ENCODE measurements around the gene DLG2.
"Not testable (repeated sequence)": the region's sequence is repeated elsewhere in the genome, so short reads cannot be mapped to it uniquely, and the experiment has no call there.

The DLG2 gene

GRCh38 chr11:83601914-83602527 is 2025.1 kb downstream of the DLG2 start:
- TF ChIP-seq, protein P1, sequence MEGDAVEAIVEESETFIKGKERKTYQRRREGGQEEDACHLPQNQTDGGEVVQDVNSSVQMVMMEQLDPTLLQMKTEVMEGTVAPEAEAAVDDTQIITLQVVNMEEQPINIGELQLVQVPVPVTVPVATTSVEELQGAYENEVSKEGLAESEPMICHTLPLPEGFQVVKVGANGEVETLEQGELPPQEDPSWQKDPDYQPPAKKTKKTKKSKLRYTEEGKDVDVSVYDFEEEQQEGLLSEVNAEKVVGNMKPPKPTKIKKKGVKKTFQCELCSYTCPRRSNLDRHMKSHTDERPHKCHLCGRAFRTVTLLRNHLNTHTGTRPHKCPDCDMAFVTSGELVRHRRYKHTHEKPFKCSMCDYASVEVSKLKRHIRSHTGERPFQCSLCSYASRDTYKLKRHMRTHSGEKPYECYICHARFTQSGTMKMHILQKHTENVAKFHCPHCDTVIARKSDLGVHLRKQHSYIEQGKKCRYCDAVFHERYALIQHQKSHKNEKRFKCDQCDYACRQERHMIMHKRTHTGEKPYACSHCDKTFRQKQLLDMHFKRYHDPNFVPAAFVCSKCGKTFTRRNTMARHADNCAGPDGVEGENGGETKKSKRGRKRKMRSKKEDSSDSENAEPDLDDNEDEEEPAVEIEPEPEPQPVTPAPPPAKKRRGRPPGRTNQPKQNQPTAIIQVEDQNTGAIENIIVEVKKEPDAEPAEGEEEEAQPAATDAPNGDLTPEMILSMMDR (conservative IDR thresholded peaks at IDR 0.05; ENCODE audit: low read depth, low read length): no peak
- DNase-seq (ENCODE audit: low read depth): peak; percentile 17

DNA sequence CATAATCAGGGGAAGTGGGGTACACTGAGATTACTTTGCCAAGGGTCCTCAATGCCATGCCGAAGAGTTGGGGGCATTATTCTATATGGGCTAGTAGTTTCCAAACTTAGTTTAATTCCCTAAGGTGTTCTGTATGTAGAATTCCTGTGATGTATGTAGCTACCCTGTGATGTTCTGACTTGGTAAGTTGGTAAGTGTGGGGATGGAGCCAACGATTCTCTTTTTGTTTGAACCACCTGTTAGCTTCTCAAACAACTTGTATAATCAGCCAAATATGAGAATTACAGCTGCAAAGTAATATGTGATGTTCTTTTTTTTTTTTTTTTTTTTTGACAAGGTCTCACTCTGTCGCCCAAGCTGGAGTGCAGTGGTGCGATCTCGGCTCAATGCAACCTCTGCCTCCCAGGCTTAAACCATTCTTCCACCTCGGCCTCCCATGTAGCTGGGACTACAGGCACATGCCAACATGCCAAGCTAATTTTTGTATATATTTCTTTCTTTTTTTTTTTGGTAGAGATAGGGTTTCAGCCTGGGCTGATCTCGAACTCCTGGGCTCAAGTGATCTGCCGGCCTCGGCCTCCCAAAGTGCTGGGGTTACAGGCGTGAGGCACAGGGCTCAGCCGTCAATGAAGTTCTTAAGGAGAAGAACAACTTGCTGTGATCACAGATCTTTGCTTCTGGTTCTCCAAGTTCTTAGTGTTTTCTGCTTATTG is 2025.8 kb downstream of the DLG2 start:
- no peak for DNase-seq (ENCODE audit: low read depth)

More at GRCh38 chr11:83601914-83602527, 2025.1 kb downstream of the DLG2 start:
- H3K4me3 ChIP-seq (ENCODE audit: low read length): no peak overlapping the region

DNA sequence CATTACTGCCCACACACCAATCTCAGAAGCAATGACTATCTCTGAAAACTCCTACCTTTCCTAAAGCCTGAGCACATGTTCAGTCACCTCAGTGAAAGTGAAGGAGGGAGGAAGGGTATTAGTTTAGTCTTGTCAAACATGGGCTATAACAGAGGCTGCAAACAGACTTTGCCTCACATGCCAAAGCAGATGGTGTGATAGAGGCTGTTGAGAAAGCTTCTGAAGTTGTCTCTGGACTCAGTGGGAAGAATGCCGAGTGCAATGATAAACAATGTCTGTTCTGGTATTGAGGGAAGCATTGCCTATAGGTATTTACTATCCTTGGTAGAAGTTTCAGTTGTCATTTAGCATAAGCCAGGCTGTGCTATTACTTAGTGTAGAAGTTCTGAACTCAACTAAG is 2026.5 kb downstream of the DLG2 start:
- H3K4me3 ChIP-seq (ENCODE audit: low read length): no peak overlapping the region
- DNase-seq (ENCODE audit: low read depth): no peak
- TF ChIP-seq, protein P1 (conservative IDR thresholded peaks at IDR 0.05; ENCODE audit: low read depth, low read length): no peak

More for the DNA sequence above, 2025.8 kb downstream of the DLG2 start:
- H3K4me3 ChIP-seq (ENCODE audit: low read length): no peak overlapping the region
- TF ChIP-seq, protein P1 (conservative IDR thresholded peaks at IDR 0.05; ENCODE audit: low read depth, low read length): no peak

DNA sequence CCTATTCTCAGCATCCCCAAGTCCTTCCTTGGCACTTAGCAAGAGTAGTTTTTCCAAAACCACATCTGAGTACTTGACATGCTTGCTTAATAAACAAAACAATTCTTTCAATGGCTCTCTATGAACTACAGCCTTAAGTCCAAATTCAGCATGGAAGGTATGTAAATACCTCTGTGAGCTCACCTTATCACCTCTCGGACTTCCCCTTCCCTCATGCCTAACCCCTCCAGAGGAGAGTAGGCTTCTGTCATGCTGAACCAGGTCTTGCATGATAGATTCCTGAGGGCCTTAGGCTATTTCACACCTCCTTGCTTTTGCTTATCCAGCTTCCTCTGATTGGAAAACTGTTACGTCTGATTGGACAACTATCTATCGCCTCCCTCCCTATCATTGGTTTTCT is 2028.1 kb downstream of the DLG2 start:
- TF ChIP-seq, protein P1 (conservative IDR thresholded peaks at IDR 0.05; ENCODE audit: low read depth, low read length): no peak
- no peak for DNase-seq (ENCODE audit: low read depth)
- H3K4me3 ChIP-seq (ENCODE audit: low read length): no peak overlapping the region

DNA sequence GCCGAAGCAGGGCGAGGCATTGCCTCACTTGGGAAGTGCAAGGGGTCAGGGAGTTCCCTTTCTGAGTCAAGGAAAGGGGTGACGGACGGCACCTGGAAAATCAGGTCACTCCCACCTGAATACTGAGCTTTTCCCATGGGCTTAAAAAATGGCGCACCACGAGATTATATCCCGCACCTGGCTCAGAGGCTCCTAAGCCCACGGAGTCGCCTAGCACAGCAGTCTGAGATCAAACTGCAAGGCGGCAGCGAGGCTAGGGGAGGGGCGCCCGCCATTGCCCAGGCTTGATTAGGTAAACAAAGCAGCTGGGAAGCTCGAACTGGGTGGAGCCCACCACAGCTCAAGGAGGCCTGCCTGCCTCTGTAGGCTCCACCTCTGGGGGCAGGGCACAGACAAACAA is 2039.3 kb downstream of the DLG2 start:
- not testable (repeated sequence) for H3K4me3 ChIP-seq (ENCODE audit: low read length); DNase-seq (ENCODE audit: low read depth)

DNA sequence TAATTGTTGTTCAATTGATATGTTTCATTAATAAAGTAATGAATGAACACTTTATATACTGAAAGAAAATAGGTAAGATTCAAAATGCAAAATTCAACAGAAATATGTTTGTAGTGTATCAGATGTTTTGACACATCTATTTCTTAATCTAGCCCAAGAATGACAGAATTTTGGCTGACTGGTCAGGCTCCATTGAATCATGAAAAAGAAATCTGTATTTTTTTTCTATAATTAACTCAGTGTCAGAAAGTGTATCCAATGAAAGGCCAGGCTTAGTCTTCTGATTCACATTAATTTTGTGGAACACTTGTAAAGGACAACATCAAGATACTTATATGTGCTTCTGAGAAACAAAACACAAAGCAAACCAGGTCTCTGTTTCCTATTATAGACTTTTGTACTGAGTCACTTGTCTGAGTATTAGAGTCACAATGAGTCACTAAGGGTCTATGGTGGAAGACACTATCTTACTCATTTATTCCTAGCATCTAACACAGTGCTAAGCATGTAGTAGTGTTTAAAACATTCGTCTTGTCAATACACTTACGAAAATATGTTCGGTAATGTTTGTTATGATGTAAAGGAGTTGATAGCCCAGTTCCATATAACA is 2043.3 kb downstream of the DLG2 start:
- TF ChIP-seq, protein P1 (conservative IDR thresholded peaks at IDR 0.05; ENCODE audit: low read depth, low read length): no peak
- DNase-seq (ENCODE audit: low read depth): peak; percentile 55
- H3K4me3 ChIP-seq (ENCODE audit: low read length): no peak overlapping the region

DNA sequence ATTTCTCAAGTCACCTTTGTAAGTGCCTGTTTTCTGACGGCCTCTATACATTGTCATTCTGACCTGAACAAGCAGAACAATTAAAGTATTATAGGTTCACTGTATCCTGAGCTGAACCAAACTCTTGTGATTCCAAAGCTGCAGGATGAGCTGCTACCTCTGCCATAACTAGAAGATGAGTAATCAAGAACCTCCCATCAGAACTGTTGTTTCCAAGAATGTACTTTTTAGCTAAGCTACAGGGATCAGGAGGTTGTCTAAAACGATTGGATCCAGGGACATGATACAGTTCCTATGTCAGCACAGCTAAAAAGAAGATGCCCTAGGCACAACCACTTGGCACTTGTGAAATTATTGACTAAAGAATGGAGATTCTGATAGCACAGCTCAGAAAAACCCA is 2052.6 kb downstream of the DLG2 start:
- DNase-seq (ENCODE audit: low read depth): no peak
- TF ChIP-seq, protein P1 (conservative IDR thresholded peaks at IDR 0.05; ENCODE audit: low read depth, low read length): no peak
- no peak overlapping the region for H3K4me3 ChIP-seq (ENCODE audit: low read length)
